Measurements from ENCODE around the gene THAP4.

DNA sequence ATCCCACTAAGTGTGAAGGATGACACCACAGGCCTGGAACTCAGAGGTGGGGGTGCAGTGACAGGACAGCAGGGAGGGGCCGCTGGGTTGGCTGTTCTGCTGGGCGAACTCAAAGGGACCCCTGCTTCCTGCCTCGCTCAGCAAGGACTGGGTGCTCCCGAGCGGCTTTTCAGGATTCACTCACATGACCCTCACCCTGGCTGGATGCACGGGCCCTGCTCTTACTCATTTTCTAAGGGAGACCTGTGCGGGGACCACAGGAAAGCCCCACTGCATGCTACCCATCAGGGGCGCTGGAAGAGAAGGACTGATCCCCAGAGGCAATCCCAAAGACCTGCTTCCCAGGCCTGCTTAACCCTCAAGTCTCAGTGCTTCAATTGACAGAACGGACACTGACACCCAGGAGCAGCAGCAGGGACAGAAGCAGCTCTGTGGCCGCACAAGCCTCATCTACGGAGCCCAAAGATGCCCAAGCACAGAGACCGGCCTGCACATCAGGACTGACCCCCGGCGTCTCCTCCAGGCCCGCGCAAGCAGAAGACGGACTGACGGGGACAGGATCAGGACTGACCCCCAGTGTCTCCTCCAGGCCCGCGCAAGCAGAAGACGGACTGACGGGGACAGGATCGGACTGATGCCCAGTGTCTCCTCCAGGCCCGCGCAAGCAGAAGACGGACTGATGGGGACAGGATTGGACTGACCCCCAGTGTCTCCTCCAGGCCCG, 29.6 kb downstream of the THAP4 start:
- TF ChIP-seq ZNF274 (CRISPR knock-in tag; IDR thresholded peaks at IDR 0.05) (no peak), XBP1 (CRISPR knock-in tag; IDR thresholded peaks at IDR 0.05) (no peak)
